SK-N-SH (cell line): ENCODE data around the gene MLXIP. TPM values are rescaled to one million over a fixed set of nuclear protein-coding genes. Genes with fewer than 3 reads are reported as not detected.
"Not testable (repeated sequence)": the region's sequence is repeated elsewhere in the genome, so short reads cannot be mapped to it uniquely, and the experiment has no call there.

ENCODE experiments used
- CTCF ChIA-PET: fragments of 300-600, 350-600 bp; formaldehyde crosslinking; extraction: SDS; loops from one replicate; lab custom pipeline; 2021; lab: Yijun Ruan, JAX
- POLR2A ChIA-PET: fragments of 350-600 bp; sonication (Branson Sonifier 250); formaldehyde crosslinking; extraction: SDS; loops from one replicate; lab custom pipeline; 2020; ENCODE audit warnings: antibody characterized with exemption, inconsistent platforms; lab: Yijun Ruan, JAX
- DNase-seq: peaks from one replicate; pipeline ENCODE4 v3.0.0; 2012
- H2AFZ ChIP-seq: fragments of 200-600 bp; sonication (generic); 2 replicates; pipeline ENCODE4 v1.8.1; 2016; ENCODE audit warnings: antibody characterized with exemption, mild to moderate bottlenecking, low read depth
- H3F3A ChIP-seq: fragments of 200-600 bp; sonication (generic); replicated peaks from 2 replicates; pipeline ENCODE3; 2016; ENCODE audit warnings: antibody characterized with exemption, mild to moderate bottlenecking; ENCODE audit not compliant: insufficient read depth
- H3K27ac ChIP-seq, 2 experiments: fragments of 200-500 bp in 1 of 2; fragments of 200-600 bp in 1 of 2; sonication (Bioruptor generic) in 1 of 2; sonication (generic), shearing (Covaris generic) in 1 of 2; 2 replicates each; pipeline versions ENCODE4 v1.5.1 to v1.6.1; 2014 to 2016; ENCODE audit warnings: low read depth in 2 of 2, inconsistent platforms in 1 of 2, low read length in 1 of 2, mild to moderate bottlenecking in 1 of 2, mixed read lengths in 1 of 2
- H3K27me3 ChIP-seq: fragments of 200-600 bp; sonication (generic), shearing (Covaris generic); 2 replicates; pipeline ENCODE4 v1.6.1; 2016; ENCODE audit warnings: mixed run types; ENCODE audit not compliant: insufficient read depth
- H3K36me3 ChIP-seq, 2 experiments: fragments of 200-500 bp in 1 of 2; fragments of 200-600 bp in 1 of 2; sonication (Bioruptor generic) in 1 of 2; sonication (generic) in 1 of 2; replicated peaks in 1 of 2; 2 replicates each; pipeline versions ENCODE3 to v1.5.1; 2014 to 2016; ENCODE audit warnings: low read length in 1 of 2, mild to moderate bottlenecking in 1 of 2; ENCODE audit not compliant: insufficient read depth in 2 of 2, control insufficient read depth in 1 of 2
- H3K4me1 ChIP-seq, 2 experiments: fragments of 200-500 bp in 1 of 2; fragments of 200-600 bp in 1 of 2; sonication (Bioruptor generic) in 1 of 2; sonication (generic), shearing (Covaris generic) in 1 of 2; 2 replicates each; pipeline versions ENCODE4 v1.5.1 to v1.6.1; 2014 to 2016; ENCODE audit warnings: low read depth in 1 of 2, low read length in 1 of 2, mixed run types in 1 of 2; ENCODE audit not compliant: insufficient read depth in 2 of 2, control insufficient read depth in 1 of 2
- H3K4me2 ChIP-seq: fragments of 200-600 bp; sonication (generic), shearing (Covaris generic); 2 replicates; pipeline ENCODE4 v1.6.1; 2017; ENCODE audit warnings: mixed run types
- H3K4me3 ChIP-seq, 2 experiments: fragments of 200-500 bp in 1 of 2; fragments of 200-600 bp in 1 of 2; sonication (Bioruptor generic) in 1 of 2; sonication (generic), shearing (Covaris generic) in 1 of 2; 2 replicates each; pipeline versions ENCODE4 v1.5.1 to v1.8.1; 2014 to 2016; ENCODE audit warnings: low read depth in 2 of 2, inconsistent platforms in 1 of 2, low read length in 1 of 2, mild to moderate bottlenecking in 1 of 2, mixed read lengths in 1 of 2, moderate library complexity in 1 of 2
- H3K79me2 ChIP-seq: fragments of 200-600 bp; sonication (generic); 2 replicates; pipeline ENCODE4 v1.8.1; 2017; ENCODE audit warnings: mild to moderate bottlenecking; ENCODE audit not compliant: insufficient read depth
- H3K9ac ChIP-seq: fragments of 200-600 bp; sonication (generic); 2 replicates; pipeline ENCODE4 v1.6.1; 2017; ENCODE audit warnings: mixed run types
- H3K9me2 ChIP-seq: fragments of 200-600 bp; sonication (generic); 2 replicates; pipeline ENCODE4 v1.6.1; 2017; ENCODE audit warnings: mixed run types
- H3K9me3 ChIP-seq: fragments of 200-600 bp; sonication (generic); 2 replicates; pipeline ENCODE4 v1.6.1; 2017; ENCODE audit warnings: mixed run types, mild to moderate bottlenecking, moderate library complexity
- H4K20me1 ChIP-seq: fragments of 200-600 bp; sonication (generic); 2 replicates; pipeline ENCODE4 v1.6.1; 2017; ENCODE audit warnings: mild to moderate bottlenecking, mixed run types; ENCODE audit not compliant: insufficient read depth
- ELF1 ChIP-seq: IDR thresholded peaks from 2 replicates; pipeline ENCODE4 v1.4.0; 2012
- FOXM1 ChIP-seq: IDR thresholded peaks from 2 replicates; pipeline ENCODE4 v1.4.0; 2012; ENCODE audit warnings: low read depth, mild to moderate bottlenecking
- RCOR1 ChIP-seq: fragments of 150-350 bp; IDR thresholded peaks from 2 replicates; pipeline ENCODE4 v1.6.1; 2017; ENCODE audit warnings: antibody characterized with exemption, low read length
- RFX5 ChIP-seq: IDR thresholded peaks from 2 replicates; pipeline ENCODE4 v1.6.1; 2012; ENCODE audit warnings: mild to moderate bottlenecking, improper control_type of control experiment, low read length
- RXRA ChIP-seq: IDR thresholded peaks from 2 replicates; pipeline ENCODE4 v1.4.0; 2012; ENCODE audit warnings: low read depth, mild to moderate bottlenecking, borderline replicate concordance
- WGBS: methylation state at CpG from one replicate; pipeline ENCODE4 v1.1.6; 2017; ENCODE audit warnings: low lambda C conversion rate; 5-methylcytosine and 5-hydroxymethylcytosine counted together
- polyA plus RNA-seq, 3 experiments: library from polyadenylated mRNA; depleted of rRNA; stranded (reverse); fragments of >200 nt; gene quantifications; 2 replicates each; pipeline ENCODE4 v1.2.3, GENCODE V29; 2012
- TF ChIP-seq, protein P1 (sequence below): fragments of 200-600 bp; sonication (generic); IDR thresholded peaks from 2 replicates; pipeline ENCODE4 v1.6.1; 2017; ENCODE audit warnings: antibody characterized with exemption, mild to moderate bottlenecking, moderate library complexity
- TF ChIP-seq, protein P2 (sequence below): IDR thresholded peaks from 2 replicates; pipeline ENCODE4; 2012

The MLXIP gene
- polyA plus RNA-seq, 1 of the 3 experiments (the other 2 are of a cell fraction), result 11.0 TPM

DNA sequence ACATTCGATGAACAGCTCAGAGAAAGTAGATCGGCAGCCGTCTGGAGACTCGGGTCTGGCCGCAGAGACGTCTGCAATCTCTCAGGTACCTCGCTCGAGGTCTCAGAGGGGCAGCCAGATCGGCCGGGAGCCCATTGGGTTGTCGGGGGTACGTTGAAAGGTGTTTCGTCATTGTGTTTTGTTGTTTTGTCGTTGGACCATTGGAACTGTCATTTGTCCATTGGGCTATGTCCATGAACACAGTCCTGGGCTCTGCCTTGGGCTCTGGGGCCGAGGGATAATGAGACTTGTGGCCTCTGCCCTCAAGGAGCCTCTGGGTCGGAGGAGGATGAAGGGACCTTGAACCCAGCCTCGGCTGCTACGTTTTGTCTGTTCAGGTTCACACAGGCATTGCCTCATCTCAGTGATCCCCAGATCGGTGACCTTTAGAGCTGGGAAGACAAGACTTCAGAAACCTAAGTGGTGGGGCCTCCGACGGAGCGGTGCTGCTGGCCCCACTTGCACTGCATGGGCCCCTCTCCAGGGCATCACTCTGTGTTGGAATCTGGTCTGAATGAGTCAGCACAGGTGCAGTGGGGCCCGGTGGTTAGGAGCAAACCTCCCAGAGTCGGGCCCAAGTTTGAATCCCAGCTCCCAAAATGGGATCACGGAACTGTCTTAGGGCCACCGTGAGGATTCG, 23.6 kb upstream of the MLXIP start:
- H3K79me2 ChIP-seq, result peaks cover 19% of the 10 kb centered on the region; the same call in 1 of the 2 replicates
- H3K4me1 ChIP-seq, result peaks cover 3% of the 10 kb centered on the region in 2 experiments; a peak in 1 of 4 replicates
- TF ChIP-seq FOXM1 (no peak), RCOR1 (no peak), RXRA (no peak), RFX5 (no peak), ELF1 (no peak)
- TF ChIP-seq, protein P1, sequence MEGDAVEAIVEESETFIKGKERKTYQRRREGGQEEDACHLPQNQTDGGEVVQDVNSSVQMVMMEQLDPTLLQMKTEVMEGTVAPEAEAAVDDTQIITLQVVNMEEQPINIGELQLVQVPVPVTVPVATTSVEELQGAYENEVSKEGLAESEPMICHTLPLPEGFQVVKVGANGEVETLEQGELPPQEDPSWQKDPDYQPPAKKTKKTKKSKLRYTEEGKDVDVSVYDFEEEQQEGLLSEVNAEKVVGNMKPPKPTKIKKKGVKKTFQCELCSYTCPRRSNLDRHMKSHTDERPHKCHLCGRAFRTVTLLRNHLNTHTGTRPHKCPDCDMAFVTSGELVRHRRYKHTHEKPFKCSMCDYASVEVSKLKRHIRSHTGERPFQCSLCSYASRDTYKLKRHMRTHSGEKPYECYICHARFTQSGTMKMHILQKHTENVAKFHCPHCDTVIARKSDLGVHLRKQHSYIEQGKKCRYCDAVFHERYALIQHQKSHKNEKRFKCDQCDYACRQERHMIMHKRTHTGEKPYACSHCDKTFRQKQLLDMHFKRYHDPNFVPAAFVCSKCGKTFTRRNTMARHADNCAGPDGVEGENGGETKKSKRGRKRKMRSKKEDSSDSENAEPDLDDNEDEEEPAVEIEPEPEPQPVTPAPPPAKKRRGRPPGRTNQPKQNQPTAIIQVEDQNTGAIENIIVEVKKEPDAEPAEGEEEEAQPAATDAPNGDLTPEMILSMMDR, result no peak
- TF ChIP-seq, protein P2, sequence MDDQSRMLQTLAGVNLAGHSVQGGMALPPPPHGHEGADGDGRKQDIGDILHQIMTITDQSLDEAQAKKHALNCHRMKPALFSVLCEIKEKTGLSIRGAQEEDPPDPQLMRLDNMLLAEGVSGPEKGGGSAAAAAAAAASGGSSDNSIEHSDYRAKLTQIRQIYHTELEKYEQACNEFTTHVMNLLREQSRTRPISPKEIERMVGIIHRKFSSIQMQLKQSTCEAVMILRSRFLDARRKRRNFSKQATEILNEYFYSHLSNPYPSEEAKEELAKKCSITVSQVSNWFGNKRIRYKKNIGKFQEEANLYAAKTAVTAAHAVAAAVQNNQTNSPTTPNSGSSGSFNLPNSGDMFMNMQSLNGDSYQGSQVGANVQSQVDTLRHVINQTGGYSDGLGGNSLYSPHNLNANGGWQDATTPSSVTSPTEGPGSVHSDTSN, result no peak
- TF ChIP-seq, all 33 proteins: peak for 0
- peaks cover 20 to 26% of the 10 kb centered on the region in 2 experiments for H3K36me3 ChIP-seq
- H4K20me1 ChIP-seq, result no peaks in the 10 kb centered on the region
- no peak overlapping the region for H3K27ac ChIP-seq
- H3K4me3 ChIP-seq, result no peak overlapping the region
- no peaks in the 10 kb centered on the region for H3K9me3 ChIP-seq
- ChIA-PET CTCF (interaction anchor here (0.6 to 4.2 kb wide), 38 partner anchors 8 to 294 kb away, joined by 3 to 157 read pairs (median 7); partner anchors contain the start of gene MLXIP), POLR2A (interaction anchor here (0.9 to 1.2 kb wide), 2 partner anchors 10 to 68 kb away, joined by 4 to 5 read pairs; no protein-coding TSS in a partner anchor)
- no peaks in the 10 kb centered on the region for H3K9me2 ChIP-seq
- no peaks in the 10 kb centered on the region for H3K27me3 ChIP-seq
- H3K4me2 ChIP-seq, result no peak overlapping the region
- WGBS, result 94% methylated on average over 26 of the region's 27 CpGs
- no peak for DNase-seq
- H2AFZ ChIP-seq, result no peak overlapping the region
- peaks cover 19% of the 10 kb centered on the region for H3F3A ChIP-seq
- no peak overlapping the region for H3K9ac ChIP-seq

DNA sequence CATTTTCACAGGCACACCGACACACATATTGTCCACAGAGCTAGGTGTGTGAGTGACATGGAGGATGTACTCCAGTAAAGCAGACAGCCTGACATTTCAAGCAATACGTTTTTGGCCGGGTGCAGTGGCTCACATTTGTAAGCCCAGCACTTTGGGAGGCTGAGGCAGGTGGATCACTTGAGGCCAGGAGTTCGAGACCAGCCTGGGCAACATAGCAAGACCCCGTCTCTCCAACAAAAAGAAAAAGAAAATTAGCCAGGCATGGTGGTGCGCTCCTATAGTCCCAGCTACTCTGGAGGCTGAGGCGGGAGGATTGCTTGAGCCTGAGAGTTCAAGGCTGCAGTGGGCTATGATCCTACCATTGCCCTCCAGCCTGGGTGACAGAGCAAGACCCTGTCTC, 22.1 kb upstream of the MLXIP start:
- H3K9me3 ChIP-seq, H3K4me3 ChIP-seq, H4K20me1 ChIP-seq, H3K9ac ChIP-seq, H3K9me2 ChIP-seq, H2AFZ ChIP-seq, DNase-seq, H3K27me3 ChIP-seq, H3K27ac ChIP-seq, H3K4me1 ChIP-seq, H3K4me2 ChIP-seq, POLR2A ChIA-PET: not testable (repeated sequence)
- Histone ChIP-seq H3K79me2 (peaks cover 12% of the 10 kb centered on the region; the same call in 1 of the 2 replicates), H3K36me3 (peaks cover 23 to 35% of the 10 kb centered on the region in 2 experiments), H3F3A (peaks cover 24% of the 10 kb centered on the region)
- CTCF ChIA-PET, result interaction anchor here (2.7 to 4.2 kb wide), 3 partner anchors 65 to 135 kb away, joined by 21 to 157 read pairs (median 27); no protein-coding TSS in a partner anchor
- 95% methylated on average over 7 of the region's 7 CpGs for WGBS
